ENCODE data around the gene PLA2G12B. TPM values are rescaled to one million over a fixed set of nuclear protein-coding genes. Genes with fewer than 3 reads are reported as not detected.

PLA2G12B gene, protein sequence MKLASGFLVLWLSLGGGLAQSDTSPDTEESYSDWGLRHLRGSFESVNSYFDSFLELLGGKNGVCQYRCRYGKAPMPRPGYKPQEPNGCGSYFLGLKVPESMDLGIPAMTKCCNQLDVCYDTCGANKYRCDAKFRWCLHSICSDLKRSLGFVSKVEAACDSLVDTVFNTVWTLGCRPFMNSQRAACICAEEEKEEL
- not detected in 2 replicates for total RNA-seq

DNA sequence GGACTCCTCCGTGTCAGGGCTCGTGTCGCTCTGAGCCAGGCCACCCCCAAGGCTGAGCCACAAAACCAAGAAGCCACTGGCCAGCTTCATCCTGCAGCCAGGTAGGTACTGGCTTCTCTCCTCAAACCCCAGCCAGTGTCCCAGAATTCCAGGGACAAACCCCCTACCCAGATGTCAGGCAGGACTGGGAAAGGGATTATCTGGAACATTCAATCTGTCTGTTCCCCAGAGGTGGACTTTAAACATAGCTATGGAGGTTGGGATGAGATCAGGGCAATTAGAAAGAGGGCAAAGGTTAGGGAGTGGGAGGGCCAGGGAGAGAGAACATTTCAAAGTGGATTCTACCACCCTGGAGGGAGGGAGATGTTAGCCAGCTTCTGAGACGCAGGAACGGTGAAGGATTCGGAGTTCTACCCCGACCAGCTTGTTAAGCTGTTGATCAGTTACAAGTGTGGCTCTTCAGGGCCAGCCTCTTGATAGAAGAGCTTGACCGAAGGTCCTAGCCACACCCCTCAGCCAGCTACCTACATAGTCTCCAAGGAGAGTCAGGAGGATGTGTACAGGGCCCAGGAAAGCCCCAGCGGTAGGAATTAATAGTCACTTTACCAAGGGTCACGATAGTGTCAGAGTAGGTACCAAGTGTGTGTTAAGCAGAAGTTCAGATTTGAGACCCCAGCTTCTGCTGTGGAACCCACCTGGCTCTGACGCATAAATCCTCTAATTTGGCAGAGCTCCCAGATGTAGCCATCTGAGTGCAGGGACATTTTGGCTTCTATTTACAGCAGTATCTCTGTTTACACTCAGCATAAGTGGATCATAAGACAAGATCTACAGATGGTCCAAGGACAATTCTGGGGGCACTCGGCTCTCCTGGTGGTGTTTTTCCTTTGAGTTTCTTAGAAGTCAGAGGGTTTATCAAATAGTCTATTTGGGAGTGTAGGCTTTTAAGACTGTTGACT, at the start of gene PLA2G12B:
PLA2G12B (minus strand) TSS at position 211 of the 959 bp plus-strand sequence; CDS start at position 90, 121 bp downstream.

DNA sequence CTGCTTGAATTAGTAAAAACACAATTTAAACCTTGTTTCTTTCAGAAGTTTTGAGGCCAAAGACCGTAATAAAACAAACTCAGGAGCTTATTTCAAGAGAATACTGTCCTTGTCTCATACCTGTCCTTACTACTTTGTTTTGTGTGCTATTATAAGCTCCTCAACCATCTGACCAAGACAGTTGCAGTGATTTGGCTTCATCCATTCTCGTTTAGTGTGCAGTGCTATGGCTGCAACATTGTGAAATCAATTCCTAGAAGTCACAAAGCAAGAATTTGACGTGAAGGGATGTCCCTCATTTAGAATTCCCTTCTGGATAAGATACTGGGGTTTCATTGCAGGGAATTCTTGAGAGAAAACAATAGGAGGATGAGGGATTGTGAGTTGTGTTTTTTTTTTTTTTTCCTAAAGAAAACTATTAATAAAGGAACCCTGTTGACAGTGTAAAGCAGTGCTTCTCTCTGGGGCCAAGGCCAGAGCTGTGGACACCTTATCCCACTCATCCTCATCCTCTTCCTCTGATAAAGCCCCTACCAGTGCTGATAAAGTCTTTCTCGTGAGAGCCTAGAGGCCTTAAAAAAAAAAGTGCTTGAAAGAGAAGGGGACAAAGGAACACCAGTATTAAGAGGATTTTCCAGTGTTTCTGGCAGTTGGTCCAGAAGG, 61.3 kb downstream of the PLA2G12B start, which contains the start of gene OIT3:
OIT3 (plus strand) TSS at position 604 of the 663 bp plus-strand sequence. CDS start 60 bp downstream, outside the sequence.

Other genes with a start within 250 kb of the PLA2G12B start
- gene OIT3, start 61.1 kb downstream of the PLA2G12B start, total RNA-seq: not detected in 2 replicates
- 175 and 189 TPM in 2 replicates for gene P4HA1, start 142.1 kb upstream of the PLA2G12B start, total RNA-seq
- gene NUDT13, start 155.6 kb upstream of the PLA2G12B start, total RNA-seq: 1.1 and 1.4 TPM in 2 replicates
- gene ECD, start 213.2 kb upstream of the PLA2G12B start, total RNA-seq: 22.3 and 28.8 TPM in 2 replicates
- 6.9 and 9.6 TPM in 2 replicates for gene FAM149B1, start 213.3 kb upstream of the PLA2G12B start, total RNA-seq